ENCODE measurements around the gene NMNAT1. TPM values are rescaled to one million over a fixed set of nuclear protein-coding genes. Genes with fewer than 3 reads are reported as not detected.

NMNAT1 gene
- total RNA-seq, 1 donor, result 10.5 TPM

- H3K9me3 ChIP-seq (ENCODE audit: low read depth, low read length), result no peaks in the 10 kb centered on the region
- H3K79me2 ChIP-seq (ENCODE audit: insufficient read depth, low read length), result peaks cover 30% of the 10 kb centered on the region
- no peaks in the 10 kb centered on the region for H3K36me3 ChIP-seq (ENCODE audit: insufficient read depth, low read length)
- peak; percentile 91 for DNase-seq (ENCODE audit: insufficient read length, low spot score, missing footprints)
- peak overlapping the region; percentile 20 for H3K4me2 ChIP-seq (ENCODE audit: insufficient read depth, low read length)
- no peak overlapping the region for H2AFZ ChIP-seq (ENCODE audit: low read length)
- H3K4me1 ChIP-seq (ENCODE audit: insufficient read depth, low read length), result peaks cover 23% of the 10 kb centered on the region
- H3K27ac ChIP-seq (ENCODE audit: low read depth, low read length), result no peak overlapping the region
- no peak for TF ChIP-seq CTCF (IDR thresholded peaks at IDR 0.05; ENCODE audit: extremely low read depth, low read depth, low read length)
- no peaks in the 10 kb centered on the region for H3K27me3 ChIP-seq (ENCODE audit: insufficient read depth, low read length)
- no peak overlapping the region for H3K4me3 ChIP-seq (ENCODE audit: insufficient read depth, low read length)
- peaks cover 3% of the 10 kb centered on the region for H4K20me1 ChIP-seq (ENCODE audit: insufficient read depth, low read length)
Measured at GRCh38 chr1:10031461-10031860, 88.2 kb downstream of the NMNAT1 start.

GRCh38 chr1:10032590-10033358, 89.5 kb downstream of the NMNAT1 start, which contains the start of gene UBE4B:
UBE4B (plus strand) TSS chr1:10032958; CDS start chr1:10033671, 713 bp downstream.
- peak within 1 kb of the TSS; percentile 95 for H3K4me2 ChIP-seq (ENCODE audit: insufficient read depth, low read length)
- peak; percentile 99 for DNase-seq (ENCODE audit: insufficient read length, low spot score, missing footprints)

GRCh38 chr1:10033359-10033845, 90.1 kb downstream of the NMNAT1 start:
- TF ChIP-seq CTCF (IDR thresholded peaks at IDR 0.05; ENCODE audit: extremely low read depth, low read depth, low read length), result no peak
- Histone ChIP-seq H3K27ac (ENCODE audit: low read depth, low read length) (peak overlapping the region; percentile 88), H3K4me1 (ENCODE audit: insufficient read depth, low read length) (peaks cover 23% of the 10 kb centered on the region), H3K27me3 (ENCODE audit: insufficient read depth, low read length) (no peaks in the 10 kb centered on the region), H3K79me2 (ENCODE audit: insufficient read depth, low read length) (peaks cover 48% of the 10 kb centered on the region), H3K4me3 (ENCODE audit: insufficient read depth, low read length) (peak overlapping the region; percentile 100), H3K9me3 (ENCODE audit: low read depth, low read length) (no peaks in the 10 kb centered on the region), H3K4me2 (ENCODE audit: insufficient read depth, low read length) (peak overlapping the region; percentile 95), H4K20me1 (ENCODE audit: insufficient read depth, low read length) (peaks cover 3% of the 10 kb centered on the region), H2AFZ (ENCODE audit: low read length) (peak overlapping the region; percentile 100), H3K36me3 (ENCODE audit: insufficient read depth, low read length) (peaks cover 6% of the 10 kb centered on the region)
- DNase-seq (ENCODE audit: insufficient read length, low spot score, missing footprints), result no peak

More at GRCh38 chr1:10032590-10033358, 89.5 kb downstream of the NMNAT1 start, which contains the start of gene UBE4B:
- Histone ChIP-seq H3K36me3 (ENCODE audit: insufficient read depth, low read length) (peaks cover 3% of the 10 kb centered on the region), H4K20me1 (ENCODE audit: insufficient read depth, low read length) (peaks cover 3% of the 10 kb centered on the region), H3K4me3 (ENCODE audit: insufficient read depth, low read length) (peak within 1 kb of the TSS; percentile 100), H3K79me2 (ENCODE audit: insufficient read depth, low read length) (peaks cover 43% of the 10 kb centered on the region), H3K4me1 (ENCODE audit: insufficient read depth, low read length) (peaks cover 23% of the 10 kb centered on the region), H2AFZ (ENCODE audit: low read length) (peak within 1 kb of the TSS; percentile 100), H3K27me3 (ENCODE audit: insufficient read depth, low read length) (no peaks in the 10 kb centered on the region), H3K9me3 (ENCODE audit: low read depth, low read length) (no peaks in the 10 kb centered on the region), H3K27ac (ENCODE audit: low read depth, low read length) (peak within 1 kb of the TSS; percentile 88)
- peak; percentile 61 for TF ChIP-seq CTCF (IDR thresholded peaks at IDR 0.05; ENCODE audit: extremely low read depth, low read depth, low read length)

Small RNA genes within 50 kb of the gene (small RNA-seq; reads per million reads assigned to genes)
- 0.67 reads per million for gene MIR5697

Other genes starting within 250 kb of the NMNAT1 start
- 110 and 140 TPM in 2 replicates for gene CLSTN1, start 119.5 kb upstream of the NMNAT1 start, total RNA-seq
- 17.7 and 18.5 TPM in 2 replicates for gene CTNNBIP1, start 33.2 kb upstream of the NMNAT1 start, total RNA-seq
- 34.5 and 37.6 TPM in 2 replicates for gene LZIC, start 84 bp upstream of the NMNAT1 start, total RNA-seq
- gene RBP7, start 53.8 kb downstream of the NMNAT1 start, total RNA-seq, result not detected in 2 replicates
- gene UBE4B, start 89.5 kb downstream of the NMNAT1 start, total RNA-seq, result 73.1 and 76.6 TPM in 2 replicates